GM23338 (cell line): ENCODE data around the gene ADRA2B. TPM values are rescaled to one million over a fixed set of nuclear protein-coding genes. Genes with fewer than 3 reads are reported as not detected.

ENCODE experiments used
- ATAC-seq: fragments of 200-7000 bp; cut with Tn5 transposase; 3 replicates; pipeline ENCODE4 v1.9.1; 2020
- DNase-seq: peaks from one replicate; pipeline ENCODE4 v3.0.0-alpha.2; 2015; ENCODE audit warnings: low spot score
- H2AFZ ChIP-seq: fragments of 200-600 bp; sonication (generic); 2 replicates; pipeline ENCODE4 v1.8.0; 2016; ENCODE audit warnings: antibody characterized with exemption, mild to moderate bottlenecking, moderate library complexity
- H3F3A ChIP-seq: fragments of 200-600 bp; sonication (generic); replicated peaks from 2 replicates; pipeline ENCODE4 v1.8.0; 2017; ENCODE audit warnings: antibody characterized with exemption, mixed run types, low read depth
- H3K27ac ChIP-seq: fragments of 200-600 bp; sonication (generic); 2 replicates; pipeline ENCODE4 v1.6.1; 2016; ENCODE audit warnings: low read depth
- H3K27me3 ChIP-seq: fragments of 200-600 bp; sonication (generic); 2 replicates; pipeline ENCODE4 v1.8.0; 2016; ENCODE audit warnings: mild to moderate bottlenecking, mixed run types, moderate library complexity; ENCODE audit not compliant: insufficient read depth
- H3K36me3 ChIP-seq: fragments of 200-600 bp; sonication (generic); 2 replicates; pipeline ENCODE4 v1.8.0; 2016; ENCODE audit warnings: mild to moderate bottlenecking; ENCODE audit not compliant: insufficient read depth
- H3K4me1 ChIP-seq: fragments of 200-600 bp; sonication (generic); 2 replicates; pipeline ENCODE4 v1.8.0; 2016; ENCODE audit warnings: mild to moderate bottlenecking, moderate library complexity; ENCODE audit not compliant: insufficient read depth
- H3K4me2 ChIP-seq: fragments of 200-600 bp; sonication (generic); 2 replicates; pipeline ENCODE4 v1.7.1; 2017; ENCODE audit warnings: mixed run types
- H3K4me3 ChIP-seq: fragments of 200-600 bp; sonication (generic); 2 replicates; pipeline ENCODE4 v1.6.1; 2016; ENCODE audit warnings: mixed run types
- H3K79me2 ChIP-seq: fragments of 200-600 bp; sonication (generic); replicated peaks from 2 replicates; pipeline ENCODE4 v1.8.0; 2017; ENCODE audit warnings: mild to moderate bottlenecking; ENCODE audit not compliant: insufficient read depth
- H3K9me2 ChIP-seq: fragments of 200-600 bp; sonication (generic); 2 replicates; pipeline ENCODE4 v1.8.0; 2017; ENCODE audit not compliant: insufficient read depth
- H4K20me1 ChIP-seq: fragments of 200-600 bp; sonication (generic); replicated peaks from 2 replicates; pipeline ENCODE4 v1.8.0; 2017; ENCODE audit warnings: mild to moderate bottlenecking; ENCODE audit not compliant: insufficient read depth
- H3K27ac Mint-ChIP-seq: 2 replicates; pipeline ENCODE4 v1.8.0; 2020; ENCODE audit warnings: inconsistent platforms, mild to moderate bottlenecking, moderate library complexity, mixed read lengths
- H3K27me3 Mint-ChIP-seq: 3 replicates; pipeline ENCODE4 v1.8.0; 2022; ENCODE audit warnings: low read depth, mild to moderate bottlenecking, moderate library complexity, mixed read lengths, inconsistent platforms; ENCODE audit not compliant: insufficient read depth, poor library complexity
- H3K36me3 Mint-ChIP-seq: 3 replicates; pipeline ENCODE4 v1.8.0; 2021; ENCODE audit warnings: low read depth, mild to moderate bottlenecking, inconsistent platforms, moderate library complexity, mixed read lengths
- H3K4me1 Mint-ChIP-seq: 3 replicates; pipeline ENCODE4 v1.8.0; 2020; ENCODE audit warnings: mild to moderate bottlenecking, inconsistent platforms, mixed read lengths
- H3K4me3 Mint-ChIP-seq: 3 replicates; pipeline ENCODE4 v1.8.0; 2021; ENCODE audit warnings: moderate library complexity, mild to moderate bottlenecking, inconsistent platforms, mixed read lengths
- H3K9me3 Mint-ChIP-seq: 3 replicates; pipeline ENCODE4 v1.8.0; 2020; ENCODE audit warnings: moderate library complexity, mild to moderate bottlenecking, inconsistent platforms, mixed read lengths
- CREB1 ChIP-seq: fragments of 250-450 bp; sonication (Bioruptor Pico); IDR thresholded peaks from 2 replicates; pipeline ENCODE4 v1.5.0; 2020; ENCODE audit warnings: low read depth, mild to moderate bottlenecking, moderate library complexity
- EZH2 ChIP-seq: fragments of 200-600 bp; sonication (generic); IDR thresholded peaks from one replicate; pipeline ENCODE4 v1.8.0; 2017; ENCODE audit warnings: antibody characterized with exemption, mild to moderate bottlenecking, low read depth; ENCODE audit not compliant: unreplicated experiment
- EZH2phosphoT487 ChIP-seq: fragments of 200-600 bp; sonication (generic); IDR thresholded peaks from one replicate; pipeline ENCODE4 v1.8.1; 2018; ENCODE audit warnings: antibody characterized with exemption; ENCODE audit not compliant: unreplicated experiment
- JUNB ChIP-seq: IDR thresholded peaks from one replicate; pipeline ENCODE4 v1.6.1; 2016; ENCODE audit warnings: antibody characterized with exemption; ENCODE audit not compliant: unreplicated experiment
- NANOG ChIP-seq: IDR thresholded peaks from 2 replicates; pipeline ENCODE4 v1.6.1; 2016; ENCODE audit warnings: antibody characterized with exemption, borderline replicate concordance
- POLR2AphosphoS5 ChIP-seq: IDR thresholded peaks from 2 replicates; pipeline ENCODE4 v1.6.1; 2016; ENCODE audit warnings: antibody characterized with exemption, low read depth
- STAT1 ChIP-seq: IDR thresholded peaks from one replicate; pipeline ENCODE4 v1.6.1; 2016; ENCODE audit warnings: antibody characterized with exemption; ENCODE audit not compliant: unreplicated experiment
- ZNF114 ChIP-seq: fragments of 250-450 bp; sonication (Bioruptor Pico); IDR thresholded peaks from 2 replicates; pipeline ENCODE4 v1.5.0; 2020; ENCODE audit warnings: mild to moderate bottlenecking, moderate library complexity
- ZNF331 ChIP-seq: fragments of 250-450 bp; sonication (Bioruptor Pico); IDR thresholded peaks from 2 replicates; pipeline ENCODE4 v1.5.0; 2020; ENCODE audit warnings: low read depth, mild to moderate bottlenecking, moderate library complexity
- polyA plus RNA-seq: library from polyadenylated mRNA; unstranded; fragments of >200 nt; fragmentation: Nextera tagmentation; extraction: Ambion mirVana; gene quantifications from 2 replicates; pipeline ENCODE4 v1.2.1, GENCODE V29; 2016
- total RNA-seq: library from RNA; depleted of rRNA; stranded (reverse); fragments of >200 nt; shearing (Covaris generic); gene quantifications from 2 replicates; pipeline ENCODE4 v1.2.3, GENCODE V29; 2014
- TF ChIP-seq, protein P1 (sequence below): fragments of 250-450 bp; sonication (Bioruptor Pico); IDR thresholded peaks from 2 replicates; pipeline ENCODE4 v1.5.0; 2020; ENCODE audit warnings: mild to moderate bottlenecking, moderate library complexity
- TF ChIP-seq, protein P2 (sequence below), 2 experiments: fragments of 200-600 bp in 1 of 2; sonication (generic) in 1 of 2; conservative IDR thresholded peaks; 2 replicates each; pipeline versions ENCODE4 v1.5.1 to v1.6.1; 2016 to 2017; ENCODE audit warnings: antibody characterized with exemption in 2 of 2, low read depth in 2 of 2, mild to moderate bottlenecking in 2 of 2, moderate library complexity in 1 of 2
- TF ChIP-seq, protein P3 (sequence below): IDR thresholded peaks from 2 replicates; pipeline ENCODE4 v1.6.1; 2016; ENCODE audit warnings: antibody characterized with exemption
- TF ChIP-seq, protein P4 (sequence below): IDR thresholded peaks from one replicate; pipeline ENCODE4 v1.6.1; 2018; ENCODE audit warnings: antibody characterized with exemption; ENCODE audit not compliant: unreplicated experiment

ADRA2B gene
- total and polyA plus RNA-seq, 2 experiments from 2014 or later, result 1.7 to 5.9 TPM

DNA sequence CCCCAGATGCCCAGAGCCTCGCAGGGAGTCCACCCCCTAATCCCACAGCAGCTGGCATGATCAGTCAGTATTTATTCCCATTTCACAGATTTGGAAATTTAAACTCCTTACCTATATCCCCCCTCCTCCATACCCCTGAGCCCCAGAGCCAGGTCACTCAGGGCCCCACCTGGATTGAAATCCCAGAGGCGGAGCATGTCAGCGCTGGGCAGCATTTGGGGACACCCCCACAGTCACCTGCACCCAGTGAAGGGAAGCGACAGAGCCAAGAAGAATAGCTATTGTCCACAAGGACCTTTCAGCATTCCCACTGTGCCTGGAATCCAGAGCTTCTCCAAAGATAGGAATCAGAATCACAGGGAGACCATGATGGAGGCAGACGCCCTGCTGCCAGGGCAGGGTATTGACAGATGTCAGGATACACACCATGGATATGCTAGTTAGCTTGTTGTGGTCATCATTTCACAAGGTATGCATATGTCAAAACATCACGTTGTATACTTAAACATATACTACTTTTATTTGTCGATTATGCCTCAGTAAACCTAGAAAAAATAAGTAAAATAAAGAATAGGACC lies 22.9 kb upstream of the ADRA2B start:
- Histone ChIP-seq H3K36me3 (no peaks in the 10 kb centered on the region), H3F3A (0 out of 2 replicates have a peak, but pooled peaks cover 4% of the 10 kb centered on the region), H3K4me3 (0 out of 2 replicates have a peak overlapping the region, but pooled peaks have one; percentile 27), H3K9me2 (no peaks in the 10 kb centered on the region), H3K79me2 (no peaks in the 10 kb centered on the region), H3K27ac (no peak overlapping the region), H3K27me3 (peaks cover 4% of the 10 kb centered on the region), H2AFZ (peak overlapping the region; percentile 63; the same call in 1 of the 2 replicates), H3K4me2 (peak overlapping the region; percentile 66), H3K4me1 (peaks cover 11% of the 10 kb centered on the region; the same call in 1 of the 2 replicates), H4K20me1 (no peaks in the 10 kb centered on the region)
- peaks cover 12% of the 10 kb centered on the region for H3K27me3 Mint-ChIP-seq
- H3K4me3 Mint-ChIP-seq, result no peak overlapping the region; the same call in 2 of the 3 replicates
- ATAC-seq, result peak; percentile 3
- peaks cover 21% of the 10 kb centered on the region for H3K4me1 Mint-ChIP-seq
- peaks cover 14% of the 10 kb centered on the region; the same call in 2 of the 3 replicates for H3K36me3 Mint-ChIP-seq
- TF ChIP-seq EZH2phosphoT487 (no peak), JUNB (no peak), ZNF114 (CRISPR knock-in tag) (no peak), EZH2 (no peak), ZNF331 (CRISPR knock-in tag) (no peak), NANOG (no peak), POLR2AphosphoS5 (no peak), CREB1 (CRISPR knock-in tag) (no peak), STAT1 (no peak)
- TF ChIP-seq, protein P1, sequence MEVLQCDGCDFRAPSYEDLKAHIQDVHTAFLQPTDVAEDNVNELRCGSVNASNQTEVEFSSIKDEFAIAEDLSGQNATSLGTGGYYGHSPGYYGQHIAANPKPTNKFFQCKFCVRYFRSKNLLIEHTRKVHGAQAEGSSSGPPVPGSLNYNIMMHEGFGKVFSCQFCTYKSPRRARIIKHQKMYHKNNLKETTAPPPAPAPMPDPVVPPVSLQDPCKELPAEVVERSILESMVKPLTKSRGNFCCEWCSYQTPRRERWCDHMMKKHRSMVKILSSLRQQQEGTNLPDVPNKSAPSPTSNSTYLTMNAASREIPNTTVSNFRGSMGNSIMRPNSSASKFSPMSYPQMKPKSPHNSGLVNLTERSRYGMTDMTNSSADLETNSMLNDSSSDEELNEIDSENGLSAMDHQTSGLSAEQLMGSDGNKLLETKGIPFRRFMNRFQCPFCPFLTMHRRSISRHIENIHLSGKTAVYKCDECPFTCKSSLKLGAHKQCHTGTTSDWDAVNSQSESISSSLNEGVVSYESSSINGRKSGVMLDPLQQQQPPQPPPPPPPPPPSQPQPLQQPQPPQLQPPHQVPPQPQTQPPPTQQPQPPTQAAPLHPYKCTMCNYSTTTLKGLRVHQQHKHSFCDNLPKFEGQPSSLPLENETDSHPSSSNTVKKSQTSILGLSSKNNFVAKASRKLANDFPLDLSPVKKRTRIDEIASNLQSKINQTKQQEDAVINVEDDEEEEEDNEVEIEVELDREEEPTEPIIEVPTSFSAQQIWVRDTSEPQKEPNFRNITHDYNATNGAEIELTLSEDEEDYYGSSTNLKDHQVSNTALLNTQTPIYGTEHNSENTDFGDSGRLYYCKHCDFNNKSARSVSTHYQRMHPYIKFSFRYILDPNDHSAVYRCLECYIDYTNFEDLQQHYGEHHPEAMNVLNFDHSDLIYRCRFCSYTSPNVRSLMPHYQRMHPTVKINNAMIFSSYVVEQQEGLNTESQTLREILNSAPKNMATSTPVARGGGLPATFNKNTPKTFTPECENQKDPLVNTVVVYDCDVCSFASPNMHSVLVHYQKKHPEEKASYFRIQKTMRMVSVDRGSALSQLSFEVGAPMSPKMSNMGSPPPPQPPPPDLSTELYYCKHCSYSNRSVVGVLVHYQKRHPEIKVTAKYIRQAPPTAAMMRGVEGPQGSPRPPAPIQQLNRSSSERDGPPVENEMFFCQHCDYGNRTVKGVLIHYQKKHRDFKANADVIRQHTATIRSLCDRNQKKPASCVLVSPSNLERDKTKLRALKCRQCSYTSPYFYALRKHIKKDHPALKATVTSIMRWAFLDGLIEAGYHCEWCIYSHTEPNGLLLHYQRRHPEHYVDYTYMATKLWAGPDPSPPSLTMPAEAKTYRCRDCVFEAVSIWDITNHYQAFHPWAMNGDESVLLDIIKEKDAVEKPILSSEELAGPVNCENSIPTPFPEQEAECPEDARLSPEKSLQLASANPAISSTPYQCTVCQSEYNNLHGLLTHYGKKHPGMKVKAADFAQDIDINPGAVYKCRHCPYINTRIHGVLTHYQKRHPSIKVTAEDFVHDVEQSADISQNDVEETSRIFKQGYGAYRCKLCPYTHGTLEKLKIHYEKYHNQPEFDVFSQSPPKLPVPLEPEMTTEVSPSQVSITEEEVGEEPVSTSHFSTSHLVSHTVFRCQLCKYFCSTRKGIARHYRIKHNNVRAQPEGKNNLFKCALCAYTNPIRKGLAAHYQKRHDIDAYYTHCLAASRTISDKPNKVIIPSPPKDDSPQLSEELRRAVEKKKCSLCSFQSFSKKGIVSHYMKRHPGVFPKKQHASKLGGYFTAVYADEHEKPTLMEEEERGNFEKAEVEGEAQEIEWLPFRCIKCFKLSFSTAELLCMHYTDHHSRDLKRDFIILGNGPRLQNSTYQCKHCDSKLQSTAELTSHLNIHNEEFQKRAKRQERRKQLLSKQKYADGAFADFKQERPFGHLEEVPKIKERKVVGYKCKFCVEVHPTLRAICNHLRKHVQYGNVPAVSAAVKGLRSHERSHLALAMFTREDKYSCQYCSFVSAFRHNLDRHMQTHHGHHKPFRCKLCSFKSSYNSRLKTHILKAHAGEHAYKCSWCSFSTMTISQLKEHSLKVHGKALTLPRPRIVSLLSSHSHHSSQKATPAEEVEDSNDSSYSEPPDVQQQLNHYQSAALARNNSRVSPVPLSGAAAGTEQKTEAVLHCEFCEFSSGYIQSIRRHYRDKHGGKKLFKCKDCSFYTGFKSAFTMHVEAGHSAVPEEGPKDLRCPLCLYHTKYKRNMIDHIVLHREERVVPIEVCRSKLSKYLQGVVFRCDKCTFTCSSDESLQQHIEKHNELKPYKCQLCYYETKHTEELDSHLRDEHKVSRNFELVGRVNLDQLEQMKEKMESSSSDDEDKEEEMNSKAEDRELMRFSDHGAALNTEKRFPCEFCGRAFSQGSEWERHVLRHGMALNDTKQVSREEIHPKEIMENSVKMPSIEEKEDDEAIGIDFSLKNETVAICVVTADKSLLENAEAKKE (CRISPR knock-in tag), result no peak
- TF ChIP-seq, protein P2, sequence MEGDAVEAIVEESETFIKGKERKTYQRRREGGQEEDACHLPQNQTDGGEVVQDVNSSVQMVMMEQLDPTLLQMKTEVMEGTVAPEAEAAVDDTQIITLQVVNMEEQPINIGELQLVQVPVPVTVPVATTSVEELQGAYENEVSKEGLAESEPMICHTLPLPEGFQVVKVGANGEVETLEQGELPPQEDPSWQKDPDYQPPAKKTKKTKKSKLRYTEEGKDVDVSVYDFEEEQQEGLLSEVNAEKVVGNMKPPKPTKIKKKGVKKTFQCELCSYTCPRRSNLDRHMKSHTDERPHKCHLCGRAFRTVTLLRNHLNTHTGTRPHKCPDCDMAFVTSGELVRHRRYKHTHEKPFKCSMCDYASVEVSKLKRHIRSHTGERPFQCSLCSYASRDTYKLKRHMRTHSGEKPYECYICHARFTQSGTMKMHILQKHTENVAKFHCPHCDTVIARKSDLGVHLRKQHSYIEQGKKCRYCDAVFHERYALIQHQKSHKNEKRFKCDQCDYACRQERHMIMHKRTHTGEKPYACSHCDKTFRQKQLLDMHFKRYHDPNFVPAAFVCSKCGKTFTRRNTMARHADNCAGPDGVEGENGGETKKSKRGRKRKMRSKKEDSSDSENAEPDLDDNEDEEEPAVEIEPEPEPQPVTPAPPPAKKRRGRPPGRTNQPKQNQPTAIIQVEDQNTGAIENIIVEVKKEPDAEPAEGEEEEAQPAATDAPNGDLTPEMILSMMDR (conservative IDR thresholded peaks at IDR 0.05; ENCODE audit: low read depth in 2 of 2), result no peak
- TF ChIP-seq, protein P3, sequence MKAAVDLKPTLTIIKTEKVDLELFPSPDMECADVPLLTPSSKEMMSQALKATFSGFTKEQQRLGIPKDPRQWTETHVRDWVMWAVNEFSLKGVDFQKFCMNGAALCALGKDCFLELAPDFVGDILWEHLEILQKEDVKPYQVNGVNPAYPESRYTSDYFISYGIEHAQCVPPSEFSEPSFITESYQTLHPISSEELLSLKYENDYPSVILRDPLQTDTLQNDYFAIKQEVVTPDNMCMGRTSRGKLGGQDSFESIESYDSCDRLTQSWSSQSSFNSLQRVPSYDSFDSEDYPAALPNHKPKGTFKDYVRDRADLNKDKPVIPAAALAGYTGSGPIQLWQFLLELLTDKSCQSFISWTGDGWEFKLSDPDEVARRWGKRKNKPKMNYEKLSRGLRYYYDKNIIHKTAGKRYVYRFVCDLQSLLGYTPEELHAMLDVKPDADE, result no peak
- TF ChIP-seq, protein P4, sequence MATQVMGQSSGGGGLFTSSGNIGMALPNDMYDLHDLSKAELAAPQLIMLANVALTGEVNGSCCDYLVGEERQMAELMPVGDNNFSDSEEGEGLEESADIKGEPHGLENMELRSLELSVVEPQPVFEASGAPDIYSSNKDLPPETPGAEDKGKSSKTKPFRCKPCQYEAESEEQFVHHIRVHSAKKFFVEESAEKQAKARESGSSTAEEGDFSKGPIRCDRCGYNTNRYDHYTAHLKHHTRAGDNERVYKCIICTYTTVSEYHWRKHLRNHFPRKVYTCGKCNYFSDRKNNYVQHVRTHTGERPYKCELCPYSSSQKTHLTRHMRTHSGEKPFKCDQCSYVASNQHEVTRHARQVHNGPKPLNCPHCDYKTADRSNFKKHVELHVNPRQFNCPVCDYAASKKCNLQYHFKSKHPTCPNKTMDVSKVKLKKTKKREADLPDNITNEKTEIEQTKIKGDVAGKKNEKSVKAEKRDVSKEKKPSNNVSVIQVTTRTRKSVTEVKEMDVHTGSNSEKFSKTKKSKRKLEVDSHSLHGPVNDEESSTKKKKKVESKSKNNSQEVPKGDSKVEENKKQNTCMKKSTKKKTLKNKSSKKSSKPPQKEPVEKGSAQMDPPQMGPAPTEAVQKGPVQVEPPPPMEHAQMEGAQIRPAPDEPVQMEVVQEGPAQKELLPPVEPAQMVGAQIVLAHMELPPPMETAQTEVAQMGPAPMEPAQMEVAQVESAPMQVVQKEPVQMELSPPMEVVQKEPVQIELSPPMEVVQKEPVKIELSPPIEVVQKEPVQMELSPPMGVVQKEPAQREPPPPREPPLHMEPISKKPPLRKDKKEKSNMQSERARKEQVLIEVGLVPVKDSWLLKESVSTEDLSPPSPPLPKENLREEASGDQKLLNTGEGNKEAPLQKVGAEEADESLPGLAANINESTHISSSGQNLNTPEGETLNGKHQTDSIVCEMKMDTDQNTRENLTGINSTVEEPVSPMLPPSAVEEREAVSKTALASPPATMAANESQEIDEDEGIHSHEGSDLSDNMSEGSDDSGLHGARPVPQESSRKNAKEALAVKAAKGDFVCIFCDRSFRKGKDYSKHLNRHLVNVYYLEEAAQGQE, result no peak
- 0 out of 3 replicates have a peak, but pooled peaks cover under 1% of the 10 kb centered on the region for H3K9me3 Mint-ChIP-seq
- peak; percentile 45 for DNase-seq
- no peak overlapping the region for H3K27ac Mint-ChIP-seq
